Stimulated activated CD8-positive, alpha-beta memory T cell treated with anti-CD3 and anti-CD28 coated beads, Interleukin-7, amount 100 ng/mL, for 24 hours (primary cell): Measurements from ENCODE around the gene TKTL1.

Experiments
- DNase-seq: peaks from one replicate; pipeline ENCODE4 v3.0.0-alpha.2; 2020; ENCODE audit warnings: low read depth

TKTL1 gene

GRCh38 chrX:154363706-154364439 lies 68.3 kb downstream of the TKTL1 start:
- DNase-seq = no peak

GRCh38 chrX:154365052-154365600 lies 69.5 kb downstream of the TKTL1 start:
- DNase-seq = no peak

- DNase-seq = no peak
Measured at GRCh38 chrX:154365997-154366665, 70.5 kb downstream of the TKTL1 start.

GRCh38 chrX:154366666-154367055 lies 71.1 kb downstream of the TKTL1 start:
- DNase-seq = no peak

GRCh38 chrX:154367474-154368308 lies 72.1 kb downstream of the TKTL1 start:
- no peak for DNase-seq

GRCh38 chrX:154368630-154369448 lies 73.2 kb downstream of the TKTL1 start:
- DNase-seq = peak; percentile 79

GRCh38 chrX:154369449-154370299 lies 74.1 kb downstream of the TKTL1 start:
- DNase-seq = peak; percentile 50

GRCh38 chrX:154370300-154371016 lies 74.9 kb downstream of the TKTL1 start:
- no peak for DNase-seq

- peak; percentile 76 for DNase-seq
Measured at GRCh38 chrX:154371017-154371788, 75.6 kb downstream of the TKTL1 start.

GRCh38 chrX:154371789-154372300 lies 76.2 kb downstream of the TKTL1 start:
- no peak for DNase-seq

GRCh38 chrX:154372612-154373022 lies 77.0 kb downstream of the TKTL1 start:
- DNase-seq = no peak

- DNase-seq = no peak
Measured at GRCh38 chrX:154373340-154374306, 78.0 kb downstream of the TKTL1 start.

- no peak for DNase-seq
Measured at GRCh38 chrX:154374313-154375155, 78.9 kb downstream of the TKTL1 start, which contains the start of gene FLNA. FLNA (minus strand) TSS chrX:154374634; CDS start chrX:154371245, 3,389 bp downstream.

- DNase-seq = no peak
Measured at GRCh38 chrX:154375156-154375504, 79.5 kb downstream of the TKTL1 start.

GRCh38 chrX:154376774-154377173 lies 81.2 kb downstream of the TKTL1 start:
- no peak for DNase-seq

GRCh38 chrX:154378059-154378798 lies 82.6 kb downstream of the TKTL1 start:
- DNase-seq = no peak
